GM18517 (cell line): ENCODE measurements around the gene HOXD4.

ENCODE experiments used
- ATAC-seq: cut with Tn5 transposase; IDR thresholded peaks from one replicate; pipeline ENCODE4 v1.9.1; 2021; ENCODE audit warnings: mild to moderate bottlenecking, moderate library complexity; ENCODE audit not compliant: unreplicated experiment

HOXD4 gene

GRCh38 chr2:176187899-176188773 is 36.8 kb downstream of the HOXD4 start, which contains the start of gene HOXD1:
HOXD1 (plus strand) TSS chr2:176188668; CDS start chr2:176188802, 134 bp downstream.
- no peak for ATAC-seq

GRCh38 chr2:176188774-176189680 is 37.7 kb downstream of the HOXD4 start:
- ATAC-seq: no peak

GRCh38 chr2:176189681-176190641 is 38.6 kb downstream of the HOXD4 start:
- ATAC-seq: no peak

DNA sequence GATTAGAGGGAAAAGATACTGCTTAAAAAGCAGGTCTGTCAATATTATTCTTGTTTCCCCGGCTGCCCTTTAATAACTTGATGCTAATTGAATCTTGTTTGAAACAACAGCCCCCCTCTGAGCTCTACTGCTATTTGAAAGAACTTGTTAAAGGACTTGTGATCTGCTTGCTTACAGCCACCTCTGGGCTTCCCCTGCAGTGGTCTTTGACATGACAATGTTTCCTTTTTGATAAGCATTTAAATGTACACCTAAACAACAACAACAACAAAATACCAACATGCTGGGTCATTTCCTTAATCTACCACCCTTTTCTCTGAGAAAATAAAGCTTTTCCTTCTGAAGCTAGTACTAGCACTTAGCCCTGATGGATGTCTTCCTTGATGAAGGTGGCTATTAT is 41.0 kb downstream of the HOXD4 start:
- ATAC-seq: no peak

DNA sequence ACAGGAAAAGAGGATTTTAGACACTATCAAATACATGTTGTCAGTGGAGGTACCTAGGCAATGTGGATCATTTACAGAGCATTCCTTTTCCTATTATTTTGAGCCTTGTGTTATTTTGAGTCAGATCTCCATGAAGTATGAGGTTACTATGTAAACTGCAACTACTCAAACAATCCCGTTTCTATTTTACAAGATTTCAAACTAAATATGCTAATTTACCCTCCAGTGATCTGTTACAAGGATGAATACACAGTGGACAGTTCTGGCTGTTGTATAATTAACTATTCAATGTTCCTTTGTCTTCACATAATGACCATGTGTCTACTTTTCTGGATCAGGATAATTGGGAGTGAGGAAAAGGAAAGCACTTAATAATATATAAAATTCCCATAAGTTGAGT is 41.7 kb downstream of the HOXD4 start:
- no peak for ATAC-seq

DNA sequence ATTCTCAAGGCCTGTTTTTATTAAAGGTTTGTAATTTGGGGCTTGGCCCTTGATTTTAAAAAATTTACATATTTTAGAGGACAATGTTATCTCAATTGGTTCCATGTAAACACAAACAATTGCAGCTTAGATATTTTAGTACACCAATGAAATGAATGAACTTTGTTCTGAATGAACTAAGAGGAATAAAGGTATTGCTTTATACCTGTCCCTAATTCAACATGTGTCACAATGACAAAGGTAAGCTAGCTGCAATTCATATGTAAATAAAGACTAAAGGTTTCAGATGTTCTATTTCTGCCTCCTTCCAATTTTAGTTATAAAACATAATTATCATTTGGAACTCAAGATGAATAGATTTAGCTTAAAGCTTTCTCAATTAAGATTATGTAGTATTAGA is 48.6 kb downstream of the HOXD4 start:
- no peak for ATAC-seq

GRCh38 chr2:176200971-176201370 is 49.6 kb downstream of the HOXD4 start:
- no peak for ATAC-seq

GRCh38 chr2:176202491-176202890 is 51.1 kb downstream of the HOXD4 start:
- ATAC-seq: no peak
